Measurements from ENCODE around the gene PRKCH.

Gene PRKCH

GRCh38 chr14:61365667-61366212, 44.4 kb downstream of the PRKCH start:
- no peak for DNase-seq (ENCODE audit: low spot score)

GRCh38 chr14:61368114-61368710, 46.8 kb downstream of the PRKCH start:
- DNase-seq (ENCODE audit: low spot score) = no peak

- no peak for DNase-seq (ENCODE audit: low spot score)
Observed at GRCh38 chr14:61368781-61369453, 47.5 kb downstream of the PRKCH start.

- no peak for DNase-seq (ENCODE audit: low spot score)
Observed at GRCh38 chr14:61369454-61369810, 48.1 kb downstream of the PRKCH start.

GRCh38 chr14:61372379-61372778, 51.0 kb downstream of the PRKCH start:
- no peak for DNase-seq (ENCODE audit: low spot score)

- no peak for DNase-seq (ENCODE audit: low spot score)
Observed at GRCh38 chr14:61372842-61373555, 51.6 kb downstream of the PRKCH start.

- no peak for DNase-seq (ENCODE audit: low spot score)
Observed at GRCh38 chr14:61374284-61374683, 52.9 kb downstream of the PRKCH start.

GRCh38 chr14:61375218-61375617, 53.8 kb downstream of the PRKCH start:
- no peak for DNase-seq (ENCODE audit: low spot score)

- no peak for DNase-seq (ENCODE audit: low spot score)
Observed at GRCh38 chr14:61376314-61376713, 54.9 kb downstream of the PRKCH start.

- DNase-seq (ENCODE audit: low spot score) = no peak
Observed at GRCh38 chr14:61377749-61378148, 56.4 kb downstream of the PRKCH start.

- DNase-seq (ENCODE audit: low spot score) = no peak
Observed at GRCh38 chr14:61379639-61380184, 58.3 kb downstream of the PRKCH start.

GRCh38 chr14:61380984-61381383, 59.6 kb downstream of the PRKCH start:
- DNase-seq (ENCODE audit: low spot score) = no peak

GRCh38 chr14:61381553-61381952, 60.2 kb downstream of the PRKCH start:
- DNase-seq (ENCODE audit: low spot score) = no peak

GRCh38 chr14:61382842-61383241, 61.5 kb downstream of the PRKCH start:
- DNase-seq (ENCODE audit: low spot score) = no peak

GRCh38 chr14:61385002-61385685, 63.8 kb downstream of the PRKCH start:
- DNase-seq (ENCODE audit: low spot score) = no peak

GRCh38 chr14:61386173-61386772, 64.9 kb downstream of the PRKCH start:
- DNase-seq (ENCODE audit: low spot score) = no peak

GRCh38 chr14:61387076-61387475, 65.7 kb downstream of the PRKCH start:
- no peak for DNase-seq (ENCODE audit: low spot score)

- DNase-seq (ENCODE audit: low spot score) = no peak
Observed at GRCh38 chr14:61388173-61388975, 67.0 kb downstream of the PRKCH start.

GRCh38 chr14:61388976-61389576, 67.7 kb downstream of the PRKCH start:
- no peak for DNase-seq (ENCODE audit: low spot score)

GRCh38 chr14:61391119-61391518, 69.7 kb downstream of the PRKCH start:
- no peak for DNase-seq (ENCODE audit: low spot score)

GRCh38 chr14:61392297-61392696, 70.9 kb downstream of the PRKCH start:
- no peak for DNase-seq (ENCODE audit: low spot score)
